Stimulated activated CD4-positive, alpha-beta T cell treated with anti-CD3 and anti-CD28 coated beads, Interleukin-4, amount 100 ng/mL, for 4 hours (primary cell): Measurements from ENCODE around the gene BCL10.
"Not testable (repeated sequence)": the region's sequence is repeated elsewhere in the genome, so short reads cannot be mapped to it uniquely, and the experiment has no call there.

Experiments
- DNase-seq, 2 experiments: peaks; one replicate each; pipeline ENCODE4 v3.0.0-alpha.2; 2020

The BCL10 gene

GRCh38 chr1:85262985-85263384, 13.4 kb downstream of the BCL10 start:
- no peak for DNase-seq

DNA sequence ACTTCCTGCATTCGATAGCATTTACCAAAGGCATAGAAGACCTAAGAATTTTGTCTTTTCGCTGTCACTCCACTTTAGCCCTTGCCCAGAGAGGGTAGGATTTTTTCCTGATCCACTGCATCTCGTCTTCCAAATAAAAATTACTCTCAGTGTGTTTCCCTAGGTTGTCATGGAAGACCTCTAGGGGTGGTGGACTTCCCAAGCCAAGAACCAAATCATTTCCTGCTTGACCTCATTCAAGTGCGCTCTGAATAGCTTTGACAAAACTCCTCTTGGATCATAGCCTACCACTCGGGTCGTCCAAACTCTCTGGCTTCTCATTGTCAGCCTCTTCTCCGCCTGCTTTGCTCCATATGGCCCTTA, 16.5 kb downstream of the BCL10 start:
- DNase-seq, result no peak

- peak; percentile 95 to 99 for DNase-seq
These were observed 17.1 kb downstream of the BCL10 start, which contains the start of gene C1orf52 for GRCh38 chr1:85259118-85259911. C1orf52 (minus strand) TSS chr1:85259662; CDS start chr1:85259633, 29 bp downstream.

DNA sequence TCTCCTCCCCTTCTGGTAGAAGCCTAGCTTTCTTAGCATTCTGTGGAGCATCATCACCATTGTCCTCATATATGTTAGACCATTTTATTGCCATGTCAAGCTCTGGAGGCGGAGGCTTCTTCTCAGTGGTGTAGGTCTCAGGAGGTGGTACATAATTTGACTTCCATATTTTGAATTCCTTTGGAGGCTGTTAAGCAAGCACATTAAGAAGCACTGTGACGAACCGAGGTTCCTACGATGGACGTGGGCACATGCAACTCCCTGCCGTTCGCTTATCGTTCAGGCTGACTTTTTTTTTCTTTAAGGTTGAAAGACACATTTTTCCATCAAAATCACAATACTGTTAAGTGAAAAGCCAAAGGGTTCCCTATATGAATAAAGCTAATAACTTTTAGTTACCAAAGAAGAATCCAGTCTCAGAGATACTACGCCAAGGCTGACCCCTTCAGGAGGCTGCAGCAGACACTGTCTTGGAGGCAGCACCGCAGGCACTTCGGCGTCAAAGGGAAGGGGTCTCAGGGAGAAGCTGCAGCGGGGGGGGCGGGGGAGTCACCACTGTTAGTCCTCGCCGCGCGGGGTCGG, 17.8 kb downstream of the BCL10 start:
- no peak for DNase-seq

DNA sequence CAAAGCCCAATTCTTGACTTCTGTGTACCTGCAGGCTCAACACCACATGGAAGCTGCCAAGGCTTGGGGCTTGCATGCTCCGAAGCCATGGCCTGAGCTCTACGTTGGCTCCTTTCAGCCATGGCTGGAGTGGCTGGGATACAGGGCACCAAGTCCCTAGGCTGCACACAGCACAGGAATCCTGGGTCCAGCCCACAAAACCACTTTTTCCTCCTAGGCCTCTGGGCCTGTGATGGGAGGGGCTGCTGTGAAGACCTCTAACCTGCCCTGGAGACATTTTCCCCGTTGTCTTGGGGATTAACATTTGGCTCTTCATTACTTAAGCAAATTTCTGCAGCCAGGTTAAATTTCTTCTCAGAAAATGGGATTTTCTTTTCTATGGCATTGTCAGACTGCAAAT, 27.4 kb downstream of the BCL10 start:
- not testable (repeated sequence) for DNase-seq

GRCh38 chr1:85245891-85246290, 30.5 kb downstream of the BCL10 start:
- no peak for DNase-seq

DNA sequence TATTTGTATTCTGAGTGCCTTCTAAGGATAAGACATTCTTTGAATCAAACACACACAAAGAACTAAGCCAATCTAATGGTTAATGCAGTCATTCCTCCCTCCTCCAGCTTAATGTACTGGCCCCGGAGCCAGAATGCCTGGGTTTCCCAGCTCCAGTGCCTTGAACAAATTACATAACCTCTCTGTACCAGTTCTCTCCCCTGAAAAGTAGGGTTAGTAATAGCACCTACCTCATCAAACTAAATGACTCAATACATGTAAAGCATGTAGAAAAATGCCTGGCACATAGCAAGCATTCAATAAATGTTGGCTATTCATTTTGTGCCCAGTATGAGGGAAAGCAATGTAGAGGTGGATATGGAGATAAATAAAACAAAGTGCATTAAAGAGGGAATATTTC, 31.0 kb downstream of the BCL10 start:
- DNase-seq, result no peak

GRCh38 chr1:85244271-85245061, 32.0 kb downstream of the BCL10 start:
- no peak for DNase-seq

GRCh38 chr1:85243372-85243771, 33.1 kb downstream of the BCL10 start:
- DNase-seq, result no peak

DNA sequence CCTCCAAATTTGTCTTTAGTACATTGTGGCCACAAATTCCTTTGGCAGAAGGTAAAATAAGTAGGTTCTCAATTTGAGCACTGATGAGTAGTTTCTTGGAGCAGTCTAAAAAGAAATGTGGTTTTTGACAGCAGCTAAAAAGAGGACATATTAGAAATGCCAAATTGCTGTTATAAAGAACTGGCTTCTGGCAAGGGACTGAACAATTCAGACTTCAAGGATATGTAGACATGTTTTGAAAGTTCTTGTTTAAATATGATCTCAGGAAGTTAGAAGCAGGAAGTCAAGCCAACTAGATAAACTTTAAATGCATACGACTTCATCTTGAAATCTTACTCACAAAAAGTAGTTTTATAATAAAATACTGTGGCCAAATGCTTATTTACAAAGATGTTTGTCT, 35.8 kb downstream of the BCL10 start:
- DNase-seq, result no peak

DNA sequence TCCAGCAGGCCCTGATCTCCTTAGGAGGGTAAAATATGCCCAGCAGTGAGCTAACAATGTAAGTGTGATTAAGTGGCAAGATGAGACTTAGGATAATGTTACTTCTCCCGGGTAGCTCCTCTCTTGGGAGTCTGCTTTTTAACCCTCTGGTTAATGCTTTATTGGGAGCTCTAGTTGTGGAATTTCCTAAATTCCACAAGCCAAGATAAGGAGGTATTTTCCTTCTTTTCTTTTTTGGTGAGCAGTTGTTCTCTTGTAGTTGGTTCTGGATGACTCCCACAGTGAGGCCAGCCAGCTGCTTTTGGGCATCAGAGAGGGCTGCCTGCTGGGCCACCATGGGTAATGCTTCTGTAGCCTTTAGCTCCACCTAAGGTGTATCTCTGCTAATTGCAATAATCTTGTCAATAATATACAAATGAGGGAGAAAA, 36.2 kb downstream of the BCL10 start:
- DNase-seq, result no peak

DNA sequence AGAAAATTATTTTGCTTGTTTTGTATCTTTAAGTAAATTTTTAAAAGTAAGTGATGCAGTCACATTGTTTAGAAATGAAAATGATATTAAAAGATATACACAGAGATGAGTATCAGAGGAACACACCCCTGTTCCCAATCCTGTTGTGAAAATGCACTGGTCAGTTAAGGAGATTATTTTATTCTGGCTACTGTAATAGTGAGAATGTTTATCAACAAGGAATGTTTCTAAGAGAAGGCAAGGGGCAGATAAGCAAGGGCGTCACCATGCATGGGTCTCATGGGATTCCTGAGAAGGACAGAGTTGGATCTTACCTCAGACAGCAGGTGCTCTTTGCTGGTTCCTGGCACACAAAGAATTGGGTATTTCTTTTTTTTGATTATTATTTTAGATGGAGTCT, 38.8 kb downstream of the BCL10 start:
- DNase-seq, result no peak

GRCh38 chr1:85230305-85230977, 46.0 kb downstream of the BCL10 start:
- DNase-seq, result no peak

DNA sequence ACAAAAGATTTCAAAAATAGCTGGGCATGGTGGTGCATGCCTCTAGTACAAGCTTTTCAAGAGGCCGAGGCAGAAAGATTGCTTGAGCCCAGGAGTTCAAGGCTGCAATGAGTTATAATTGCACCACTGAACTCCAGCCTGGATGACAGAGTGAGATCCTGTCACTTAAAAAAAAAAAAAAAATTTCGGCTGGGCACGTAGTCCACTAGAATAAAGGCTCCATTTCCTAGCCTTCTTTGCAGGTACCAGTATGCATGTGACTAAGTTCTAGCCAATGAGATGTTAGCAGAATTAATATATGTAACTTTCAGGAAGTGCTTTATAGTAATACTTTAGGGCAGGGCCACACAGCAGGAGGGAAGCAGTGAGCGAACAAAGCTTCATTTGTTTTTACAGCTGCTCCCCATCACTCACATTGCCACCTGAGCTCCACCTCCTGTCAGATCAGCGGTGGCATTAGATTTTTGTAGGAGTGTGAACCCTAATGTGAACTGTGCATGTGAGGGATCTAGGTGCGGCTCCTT, 46.8 kb downstream of the BCL10 start:
- DNase-seq, result no peak

DNA sequence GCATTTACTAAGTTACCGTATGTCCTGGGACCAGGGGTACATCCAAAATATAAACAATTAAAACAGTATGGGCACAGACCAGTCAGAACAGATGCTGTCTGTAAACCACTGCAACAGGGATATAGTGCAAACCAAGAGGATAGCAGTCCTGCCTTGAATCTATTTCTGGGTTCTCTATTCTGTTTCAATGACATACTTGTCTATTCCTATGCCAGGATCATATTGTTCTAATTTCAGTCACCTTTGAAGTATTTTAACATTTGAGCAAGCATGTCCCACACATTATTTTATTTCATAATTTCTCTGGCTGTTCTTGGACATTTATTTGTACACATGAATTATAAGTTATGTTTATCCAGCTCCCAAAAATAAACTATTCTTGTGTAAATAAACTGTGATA, 47.5 kb downstream of the BCL10 start:
- DNase-seq, result no peak

GRCh38 chr1:85225624-85226380, 50.6 kb downstream of the BCL10 start:
- DNase-seq, result no peak

- no peak for DNase-seq
These were observed 51.5 kb downstream of the BCL10 start for GRCh38 chr1:85224734-85225623.

DNA sequence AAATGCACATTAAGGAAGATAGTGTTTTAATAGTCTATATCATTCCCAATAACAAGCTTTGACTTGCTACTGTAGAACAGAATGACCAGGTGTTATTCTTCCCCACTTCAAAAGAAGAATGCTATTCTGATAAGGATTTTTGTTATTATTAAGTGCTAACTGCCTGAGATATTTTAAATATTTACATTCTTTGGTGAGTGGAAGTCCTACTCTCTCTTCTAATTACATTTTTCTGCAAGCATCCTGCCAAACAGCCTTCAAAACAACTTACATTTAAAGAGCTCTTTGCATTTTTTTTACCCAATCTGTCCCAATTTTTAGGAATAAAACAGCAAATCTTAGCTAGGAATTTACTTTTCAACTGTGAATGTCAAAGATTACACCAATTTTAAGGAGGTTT, 52.1 kb downstream of the BCL10 start:
- DNase-seq, result no peak

DNA sequence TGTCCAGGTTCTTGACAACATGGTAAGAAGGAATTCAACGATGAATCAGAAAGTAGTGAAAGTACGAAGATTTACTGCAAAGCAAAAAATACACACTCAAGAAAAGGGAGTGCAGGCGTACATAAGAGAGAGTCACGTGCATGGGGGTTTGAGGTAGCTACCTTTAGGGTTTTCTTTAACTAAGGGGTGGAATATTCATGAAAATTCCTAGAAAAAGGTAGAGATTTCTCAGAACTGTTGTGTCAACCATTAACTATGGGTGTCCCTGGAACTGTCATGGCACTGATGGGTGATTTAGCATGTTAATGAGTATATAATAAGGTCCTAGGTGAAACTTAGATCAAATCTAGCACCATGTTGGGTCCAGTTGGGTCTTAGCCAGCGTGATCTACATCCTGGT, 53.1 kb downstream of the BCL10 start:
- DNase-seq, result no peak

DNA sequence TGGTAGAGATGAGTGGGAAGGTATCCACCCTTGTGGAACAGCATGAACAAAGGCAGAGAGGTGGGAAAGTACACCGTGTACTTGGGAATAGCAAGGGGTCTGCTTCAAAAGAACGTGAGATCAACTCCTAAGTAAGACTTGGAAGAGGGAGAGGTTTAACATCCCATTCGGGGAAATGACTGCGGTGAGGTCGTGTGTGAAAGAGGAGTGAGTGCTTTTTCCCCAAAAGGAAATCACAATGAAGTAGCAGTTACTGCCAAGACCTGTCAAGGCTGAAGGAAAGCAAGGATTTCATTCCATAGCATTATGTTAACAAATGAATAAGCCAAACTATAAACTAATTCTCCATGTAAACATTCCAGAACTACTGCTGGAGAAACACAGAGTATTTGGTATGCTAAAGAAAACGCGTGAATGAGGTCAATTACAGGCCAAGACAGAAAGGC, 55.7 kb downstream of the BCL10 start:
- DNase-seq, result no peak
